HCT116 (cell line): ENCODE results near the gene VPS11.

Experiments used
- CTCF ChIP-seq, 3 experiments: fragments of 200-600 bp in 1 of 3; sonication (generic) in 1 of 3; IDR thresholded peaks in 2 of 3; conservative IDR thresholded peaks in 1 of 3; 2 replicates each; pipeline ENCODE4 v1.5.1; 2012 to 2017; ENCODE audit warnings: low read depth in 2 of 3, low read length in 2 of 3, antibody characterized with exemption in 1 of 3, borderline replicate concordance in 1 of 3, control low read depth in 1 of 3, mild to moderate bottlenecking in 1 of 3, mixed read lengths in 1 of 3, mixed run types in 1 of 3, moderate library complexity in 1 of 3; ENCODE audit not compliant: insufficient read depth in 1 of 3
- ELF1 ChIP-seq: IDR thresholded peaks from 2 replicates; pipeline ENCODE4 v1.6.1; 2012; ENCODE audit warnings: low read depth, borderline replicate concordance
- EZH2phosphoT487 ChIP-seq: fragments of 200-600 bp; IDR thresholded peaks from 2 replicates; pipeline ENCODE4 v1.6.1; 2018; ENCODE audit warnings: antibody characterized with exemption, borderline replicate concordance
- POLR2AphosphoS5 ChIP-seq: IDR thresholded peaks from 2 replicates; pipeline ENCODE4 v1.6.1; 2011; ENCODE audit warnings: mild to moderate bottlenecking, low read depth, low read length, moderate library complexity
- REST ChIP-seq: IDR thresholded peaks from 2 replicates; pipeline ENCODE4 v1.6.1; 2012; ENCODE audit warnings: low read depth
- SIN3A ChIP-seq: IDR thresholded peaks from 2 replicates; pipeline ENCODE4 v1.6.1; 2012; ENCODE audit warnings: low read depth
- SP1 ChIP-seq: IDR thresholded peaks from 2 replicates; pipeline ENCODE4 v1.6.1; 2012; ENCODE audit warnings: low read depth
- ZFX ChIP-seq: fragments of 450-650 bp; IDR thresholded peaks from 2 replicates; pipeline ENCODE4 v1.6.1; 2017

- TF ChIP-seq CTCF (IDR thresholded peaks at IDR 0.05 in 2 of 3, conservative IDR thresholded peaks at IDR 0.05 in 1 of 3; ENCODE audit: borderline replicate concordance in 1 of 3, insufficient read depth in 1 of 3, low read depth in 2 of 3, low read length in 2 of 3) = no peak
- TF ChIP-seq EZH2phosphoT487 = no peak
- no peak for TF ChIP-seq SIN3A
- no peak for TF ChIP-seq ELF1
- TF ChIP-seq REST = no peak
- no peak for TF ChIP-seq POLR2AphosphoS5
- TF ChIP-seq SP1 = no peak
- no peak for TF ChIP-seq ZFX
Measured at GRCh38 chr11:119110439-119110838, 42.8 kb downstream of the VPS11 start.
